ENCODE results near the gene SLC35E4. TPM values are rescaled to one million over a fixed set of nuclear protein-coding genes. Genes with fewer than 3 reads are reported as not detected.

The SLC35E4 gene
- total RNA-seq, 4 donors from 2014 or later, result 6.1 to 15.0 (median 7.3) TPM

DNA sequence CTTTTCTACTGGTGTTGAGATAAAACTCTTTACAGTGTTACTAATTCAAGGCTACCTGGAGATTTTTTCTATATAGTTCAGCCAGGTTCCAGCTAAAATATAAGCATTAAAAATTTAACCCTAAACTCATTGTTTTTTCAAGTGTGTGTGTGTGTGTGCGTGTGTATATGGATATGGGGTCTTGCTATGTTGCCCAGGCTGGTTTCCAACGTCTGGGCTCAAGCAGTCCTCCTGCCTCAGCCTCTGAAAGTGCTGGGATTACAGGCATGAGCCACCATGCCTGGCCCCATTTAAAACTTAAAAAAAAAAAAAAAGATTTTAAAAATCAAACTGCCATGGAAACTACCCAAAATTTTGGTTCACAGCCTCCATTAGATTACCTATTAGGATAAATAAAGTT lies 39.4 kb upstream of the SLC35E4 start:
- no peak overlapping the region for H3K4me3 ChIP-seq
- no peak overlapping the region for H3K27ac ChIP-seq
- TF ChIP-seq EP300 (IDR thresholded peaks at IDR 0.05), result no peak
- no peak for TF ChIP-seq POLR2A (IDR thresholded peaks at IDR 0.05)
- TF ChIP-seq, protein P1, sequence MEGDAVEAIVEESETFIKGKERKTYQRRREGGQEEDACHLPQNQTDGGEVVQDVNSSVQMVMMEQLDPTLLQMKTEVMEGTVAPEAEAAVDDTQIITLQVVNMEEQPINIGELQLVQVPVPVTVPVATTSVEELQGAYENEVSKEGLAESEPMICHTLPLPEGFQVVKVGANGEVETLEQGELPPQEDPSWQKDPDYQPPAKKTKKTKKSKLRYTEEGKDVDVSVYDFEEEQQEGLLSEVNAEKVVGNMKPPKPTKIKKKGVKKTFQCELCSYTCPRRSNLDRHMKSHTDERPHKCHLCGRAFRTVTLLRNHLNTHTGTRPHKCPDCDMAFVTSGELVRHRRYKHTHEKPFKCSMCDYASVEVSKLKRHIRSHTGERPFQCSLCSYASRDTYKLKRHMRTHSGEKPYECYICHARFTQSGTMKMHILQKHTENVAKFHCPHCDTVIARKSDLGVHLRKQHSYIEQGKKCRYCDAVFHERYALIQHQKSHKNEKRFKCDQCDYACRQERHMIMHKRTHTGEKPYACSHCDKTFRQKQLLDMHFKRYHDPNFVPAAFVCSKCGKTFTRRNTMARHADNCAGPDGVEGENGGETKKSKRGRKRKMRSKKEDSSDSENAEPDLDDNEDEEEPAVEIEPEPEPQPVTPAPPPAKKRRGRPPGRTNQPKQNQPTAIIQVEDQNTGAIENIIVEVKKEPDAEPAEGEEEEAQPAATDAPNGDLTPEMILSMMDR (IDR thresholded peaks at IDR 0.05), result no peak
- no peaks in the 10 kb centered on the region for H3K36me3 ChIP-seq
- H3K27me3 ChIP-seq, result no peaks in the 10 kb centered on the region
- peaks cover 0 to 5% (median under 1%) of the 10 kb centered on the region in 4 donors for H3K4me1 ChIP-seq
- 51 to 69% methylated on average over 2 of the region's 2 CpGs for WGBS, 2 donors
- no peak for DNase-seq (ENCODE audit: low spot score in 2 of 2)
- H3K9me3 ChIP-seq, result no peaks in the 10 kb centered on the region

DNA sequence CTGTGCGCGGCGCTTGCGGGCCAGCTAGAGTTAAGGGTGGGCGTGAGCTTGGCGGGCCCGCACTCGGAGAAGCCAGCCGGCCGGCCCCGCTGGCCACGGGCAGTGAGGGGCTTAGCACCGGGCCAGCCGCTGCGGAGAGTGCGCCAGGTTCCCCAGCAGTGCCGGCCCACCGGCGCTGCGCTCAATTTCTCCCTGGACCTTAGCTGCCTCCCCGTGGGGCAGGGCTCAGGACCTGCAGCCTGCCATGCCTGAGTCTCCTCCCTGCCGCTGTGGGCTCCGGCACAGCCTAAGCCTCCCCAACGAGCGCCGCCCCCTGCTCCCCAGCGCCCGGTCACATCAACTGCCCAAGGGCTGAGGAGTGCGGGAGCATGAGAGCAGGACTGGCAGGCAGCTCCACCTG lies 38.7 kb upstream of the SLC35E4 start:
- DNase-seq (ENCODE audit: low spot score in 2 of 2), result no peak
- TF ChIP-seq POLR2A (IDR thresholded peaks at IDR 0.05) (no peak), EP300 (IDR thresholded peaks at IDR 0.05) (no peak)
- TF ChIP-seq, protein P1 (IDR thresholded peaks at IDR 0.05), result no peak
- H3K36me3 ChIP-seq, result no peaks in the 10 kb centered on the region
- WGBS, 2 donors, result 88 to 91% methylated on average over 9 to 21 of the region's 29 CpGs
- peaks cover 0 to 5% (median 0%) of the 10 kb centered on the region in 4 donors for H3K4me1 ChIP-seq
- H3K9me3 ChIP-seq, result no peaks in the 10 kb centered on the region
- H3K27me3 ChIP-seq, result no peaks in the 10 kb centered on the region
- H3K4me3 ChIP-seq, result no peak overlapping the region
- H3K27ac ChIP-seq, result no peak overlapping the region

DNA sequence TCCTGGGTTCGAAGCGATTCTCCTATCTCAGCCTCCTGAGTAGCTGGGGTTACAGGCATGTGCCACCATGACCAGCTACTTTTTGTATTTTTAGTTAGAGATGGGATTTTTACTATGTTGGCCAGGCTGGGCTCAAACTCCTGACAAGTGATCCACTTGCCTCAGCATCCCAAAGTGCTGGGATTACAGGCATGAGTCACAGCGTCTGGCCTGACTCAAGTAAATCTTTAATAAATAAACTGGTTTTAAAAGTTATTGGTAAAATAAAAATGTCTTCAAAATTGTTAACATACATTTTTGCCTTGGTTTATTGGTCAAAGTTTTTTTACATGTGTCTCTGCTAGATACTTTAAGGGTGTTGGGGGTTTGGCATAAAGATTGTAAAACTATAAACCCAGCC lies 36.6 kb upstream of the SLC35E4 start:
- TF ChIP-seq, protein P1 (IDR thresholded peaks at IDR 0.05), result no peak
- TF ChIP-seq EP300 (IDR thresholded peaks at IDR 0.05), result no peak
- no peak for TF ChIP-seq POLR2A (IDR thresholded peaks at IDR 0.05)
- Histone ChIP-seq H3K4me3 (no peak overlapping the region), H3K9me3 (no peaks in the 10 kb centered on the region), H3K27me3 (no peaks in the 10 kb centered on the region), H3K27ac (no peak overlapping the region), H3K36me3 (no peaks in the 10 kb centered on the region), H3K4me1 (no peaks in the 10 kb centered on the region)
- 90% methylated on average over 3 of the region's 3 CpGs for WGBS, 2 donors
- DNase-seq (ENCODE audit: low spot score in 2 of 2), result no peak

DNA sequence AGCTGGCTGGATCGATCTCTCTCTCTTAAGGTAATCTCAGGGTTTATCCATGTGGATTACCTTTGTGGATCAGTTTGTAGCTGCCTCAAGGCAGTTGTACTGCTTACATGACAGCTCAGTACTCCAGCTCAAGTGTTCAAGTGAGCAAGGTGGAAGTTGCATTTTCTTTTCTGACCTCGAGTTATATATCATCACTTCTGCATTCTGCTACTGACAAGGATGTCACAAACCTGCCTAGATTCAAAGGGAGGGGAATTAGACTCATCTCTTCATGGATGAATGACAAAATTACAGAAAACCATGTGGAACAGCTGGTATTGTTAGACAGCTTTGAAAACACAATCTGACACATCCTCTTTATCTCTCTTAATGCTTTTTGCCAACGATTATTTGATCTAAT lies 34.7 kb upstream of the SLC35E4 start:
- no peaks in the 10 kb centered on the region for H3K36me3 ChIP-seq
- TF ChIP-seq, protein P1 (IDR thresholded peaks at IDR 0.05), result no peak
- TF ChIP-seq EP300 (IDR thresholded peaks at IDR 0.05) (no peak), POLR2A (IDR thresholded peaks at IDR 0.05) (no peak)
- 64 to 73% methylated on average over 3 of the region's 3 CpGs for WGBS, 2 donors
- no peak overlapping the region for H3K27ac ChIP-seq
- H3K27me3 ChIP-seq, result no peaks in the 10 kb centered on the region
- H3K9me3 ChIP-seq, result no peaks in the 10 kb centered on the region
- no peak for DNase-seq (ENCODE audit: low spot score in 2 of 2)
- no peak overlapping the region for H3K4me3 ChIP-seq
- H3K4me1 ChIP-seq, result peaks cover 0 to 9% (median 2%) of the 10 kb centered on the region in 4 donors

DNA sequence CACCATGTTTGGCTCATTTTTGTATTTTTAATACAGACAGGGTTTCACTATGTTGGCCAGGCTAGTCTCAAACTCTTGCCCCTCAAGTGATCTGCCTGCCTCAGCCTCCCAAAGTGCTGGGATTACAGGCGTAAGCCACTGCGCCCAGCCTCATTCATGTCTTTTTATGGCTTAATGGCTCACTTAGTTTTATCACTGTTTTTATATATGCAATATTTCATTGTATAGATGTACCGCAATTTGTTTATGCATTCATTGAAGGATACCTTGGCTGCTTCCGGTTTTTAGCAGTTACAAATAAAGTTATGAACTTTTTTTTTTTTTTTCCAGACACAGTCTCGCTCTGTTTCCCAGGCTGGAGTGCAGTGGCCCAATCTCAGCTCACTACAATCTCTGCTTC lies 34.1 kb upstream of the SLC35E4 start:
- H3K9me3 ChIP-seq, result no peaks in the 10 kb centered on the region
- peaks cover 0 to 12% (median 2%) of the 10 kb centered on the region in 4 donors for H3K4me1 ChIP-seq
- no peaks in the 10 kb centered on the region for H3K36me3 ChIP-seq
- H3K27me3 ChIP-seq, result no peaks in the 10 kb centered on the region
- H3K27ac ChIP-seq, result no peak overlapping the region
- DNase-seq (ENCODE audit: low spot score in 2 of 2), result no peak
- 77 to 83% methylated on average over 5 of the region's 5 CpGs for WGBS, 2 donors
- TF ChIP-seq, protein P1 (IDR thresholded peaks at IDR 0.05), result no peak
- TF ChIP-seq POLR2A (IDR thresholded peaks at IDR 0.05) (no peak), EP300 (IDR thresholded peaks at IDR 0.05) (no peak)
- H3K4me3 ChIP-seq, result no peak overlapping the region

Data from tibial nerve (tissue), 4 donors.